Spinal cord (tissue), 10 donors: ENCODE data around the gene IGFBP4. TPM values are rescaled to one million over a fixed set of nuclear protein-coding genes. Genes with fewer than 3 reads are reported as not detected.

ENCODE experiments used
- DNase-seq, 6 donors: peaks; one replicate each; pipeline versions ENCODE4 v3.0.0 to v3.0.0-alpha.2; 2013 to 2015; ENCODE audit warnings: low spot score in 6 of 6, low read depth in 4 of 6
- H3K27ac ChIP-seq: one replicate; pipeline ENCODE4 v1.5.1; 2013; ENCODE audit warnings: low read depth, low read length, control low read depth
- H3K27me3 ChIP-seq: one replicate; pipeline ENCODE4 v1.6.1; 2013; ENCODE audit warnings: low read length; ENCODE audit not compliant: control insufficient read depth, insufficient read depth
- H3K36me3 ChIP-seq: one replicate; pipeline ENCODE4 v1.6.1; 2013; ENCODE audit warnings: low read length; ENCODE audit not compliant: control insufficient read depth, insufficient read depth
- H3K4me1 ChIP-seq: one replicate; pipeline ENCODE4 v1.6.1; 2013; ENCODE audit warnings: low read length; ENCODE audit not compliant: control insufficient read depth, insufficient read depth
- H3K4me3 ChIP-seq: one replicate; pipeline ENCODE4 v1.5.1; 2013; ENCODE audit warnings: low read depth, low read length, control low read depth
- H3K9me3 ChIP-seq: one replicate; pipeline ENCODE4 v1.6.1; 2013; ENCODE audit warnings: low read length; ENCODE audit not compliant: control insufficient read depth, insufficient read depth
- WGBS: methylation state at CpG from one replicate; pipeline ENCODE4 v1.1.5; 2013; ENCODE audit warnings: missing lambda C conversion rate; ENCODE audit not compliant: insufficient coverage; 5-methylcytosine and 5-hydroxymethylcytosine counted together
- polyA plus RNA-seq, 2 donors: library from polyadenylated mRNA; unstranded; fragments of 120-200 nt; gene quantifications; one replicate each; pipeline ENCODE4 v1.2.1, GENCODE V29; 2013; ENCODE audit not compliant: insufficient read length in 2 of 2
- total RNA-seq, 2 donors: library from RNA; depleted of rRNA in 1 of 2; stranded (reverse); fragments of 120-200 nt in 1 of 2; fragments of >200 nt in 1 of 2; gene quantifications; one replicate each; pipeline versions ENCODE4 v1.2.3 to v1.2.4, GENCODE V29; 2013 to 2014
- donor health status: healthy.

Gene IGFBP4
- total and polyA plus RNA-seq, 4 donors: 53.1 to 110 (median 83.0) TPM

- no peak overlapping the region for H3K4me3 ChIP-seq
- no peaks in the 10 kb centered on the region for H3K27me3 ChIP-seq
- peaks cover 23% of the 10 kb centered on the region for H3K36me3 ChIP-seq
- WGBS: 88% methylated on average over 5 of the region's 7 CpGs
- no peak overlapping the region for H3K27ac ChIP-seq
- peaks cover 20% of the 10 kb centered on the region for H3K4me1 ChIP-seq
- no peaks in the 10 kb centered on the region for H3K9me3 ChIP-seq
- no peak for DNase-seq
Observed at GRCh38 chr17:40452216-40452787, 9.1 kb downstream of the IGFBP4 start.

- Histone ChIP-seq H3K27me3 (peaks cover 3% of the 10 kb centered on the region), H3K36me3 (peaks cover 24% of the 10 kb centered on the region), H3K27ac (no peak overlapping the region), H3K9me3 (no peaks in the 10 kb centered on the region), H3K4me1 (peaks cover 18% of the 10 kb centered on the region), H3K4me3 (no peak overlapping the region)
- 89% methylated on average over 11 of the region's 15 CpGs for WGBS
- no peak for DNase-seq
Observed at GRCh38 chr17:40452921-40453378, 9.7 kb downstream of the IGFBP4 start.

DNA sequence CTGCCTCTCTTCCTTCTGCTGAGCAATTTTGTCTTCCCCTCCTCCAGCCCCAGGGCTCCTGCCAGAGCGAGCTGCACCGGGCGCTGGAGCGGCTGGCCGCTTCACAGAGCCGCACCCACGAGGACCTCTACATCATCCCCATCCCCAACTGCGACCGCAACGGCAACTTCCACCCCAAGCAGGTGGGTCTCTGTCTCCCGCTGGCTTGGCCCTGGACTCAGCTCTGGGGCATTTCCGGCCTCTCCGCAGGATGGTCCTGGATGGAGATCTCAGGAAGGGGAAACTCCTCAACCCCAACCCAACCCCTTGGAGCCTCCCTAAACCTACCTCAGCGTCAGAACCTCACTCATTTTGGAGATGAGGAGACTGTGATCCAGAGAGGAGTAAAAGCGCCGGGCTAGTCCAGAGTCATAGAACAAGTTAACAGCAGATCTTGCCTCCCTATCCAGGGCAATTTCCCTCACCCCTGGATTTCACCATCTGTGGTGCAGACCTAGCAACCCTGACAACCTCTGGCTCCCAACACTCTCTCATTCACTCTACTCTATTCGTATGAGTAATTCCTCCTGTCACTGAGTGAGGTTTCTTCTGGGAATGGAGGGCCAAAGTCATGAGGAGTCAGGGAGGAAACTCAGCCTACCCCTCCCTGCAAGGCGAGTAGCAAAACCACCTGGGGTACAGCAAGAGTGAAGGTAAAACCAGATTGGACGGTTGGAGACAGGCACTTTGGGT lies 10.8 kb downstream of the IGFBP4 start:
- no peak overlapping the region for H3K27ac ChIP-seq
- no peaks in the 10 kb centered on the region for H3K9me3 ChIP-seq
- H3K4me1 ChIP-seq: peaks cover 23% of the 10 kb centered on the region
- H3K27me3 ChIP-seq: peaks cover 3% of the 10 kb centered on the region
- H3K4me3 ChIP-seq: no peak overlapping the region
- H3K36me3 ChIP-seq: peaks cover 24% of the 10 kb centered on the region
- DNase-seq: no peak
- 96% methylated on average over 12 of the region's 19 CpGs for WGBS

DNA sequence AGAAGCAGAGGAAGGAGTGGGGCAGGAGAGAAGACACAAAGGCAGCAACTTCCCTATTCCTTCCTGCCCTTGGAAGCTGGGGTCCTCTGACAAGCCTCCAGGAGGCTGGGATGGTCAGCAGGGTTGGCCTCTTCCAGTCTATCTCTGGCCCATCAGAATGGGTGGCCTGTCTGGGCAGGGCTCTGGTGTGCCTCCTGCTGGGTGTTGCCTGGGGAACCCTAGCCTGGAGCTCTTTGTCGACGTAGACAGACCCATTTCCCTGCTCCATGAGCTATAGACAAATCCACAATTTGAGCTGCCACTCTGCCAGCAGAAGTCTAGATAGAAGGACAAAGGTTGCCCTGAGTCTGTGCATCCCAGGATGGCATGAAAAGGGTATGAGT lies 11.4 kb downstream of the IGFBP4 start:
- no peak for DNase-seq
- WGBS: no CpG with 5 or more reads among the region's 2 CpGs
- H3K4me1 ChIP-seq: peaks cover 27% of the 10 kb centered on the region
- H3K9me3 ChIP-seq: no peaks in the 10 kb centered on the region
- H3K36me3 ChIP-seq: peaks cover 24% of the 10 kb centered on the region
- H3K4me3 ChIP-seq: no peak overlapping the region
- no peak overlapping the region for H3K27ac ChIP-seq
- H3K27me3 ChIP-seq: peaks cover 3% of the 10 kb centered on the region

- no peak overlapping the region for H3K4me3 ChIP-seq
- WGBS: 91% methylated on average over 15 of the region's 16 CpGs
- H3K27me3 ChIP-seq: peaks cover 3% of the 10 kb centered on the region
- no peaks in the 10 kb centered on the region for H3K9me3 ChIP-seq
- no peak for DNase-seq
- peaks cover 38% of the 10 kb centered on the region for H3K4me1 ChIP-seq
- H3K27ac ChIP-seq: no peak overlapping the region
- peaks cover 24% of the 10 kb centered on the region for H3K36me3 ChIP-seq
Observed at GRCh38 chr17:40456396-40456951, 13.2 kb downstream of the IGFBP4 start.

- Histone ChIP-seq H3K9me3 (no peaks in the 10 kb centered on the region), H3K27ac (peak overlapping the region; percentile 68)
- WGBS: 90% methylated on average over 2 of the region's 3 CpGs
Observed at GRCh38 chr17:40457369-40457768, 14.1 kb downstream of the IGFBP4 start.

DNA sequence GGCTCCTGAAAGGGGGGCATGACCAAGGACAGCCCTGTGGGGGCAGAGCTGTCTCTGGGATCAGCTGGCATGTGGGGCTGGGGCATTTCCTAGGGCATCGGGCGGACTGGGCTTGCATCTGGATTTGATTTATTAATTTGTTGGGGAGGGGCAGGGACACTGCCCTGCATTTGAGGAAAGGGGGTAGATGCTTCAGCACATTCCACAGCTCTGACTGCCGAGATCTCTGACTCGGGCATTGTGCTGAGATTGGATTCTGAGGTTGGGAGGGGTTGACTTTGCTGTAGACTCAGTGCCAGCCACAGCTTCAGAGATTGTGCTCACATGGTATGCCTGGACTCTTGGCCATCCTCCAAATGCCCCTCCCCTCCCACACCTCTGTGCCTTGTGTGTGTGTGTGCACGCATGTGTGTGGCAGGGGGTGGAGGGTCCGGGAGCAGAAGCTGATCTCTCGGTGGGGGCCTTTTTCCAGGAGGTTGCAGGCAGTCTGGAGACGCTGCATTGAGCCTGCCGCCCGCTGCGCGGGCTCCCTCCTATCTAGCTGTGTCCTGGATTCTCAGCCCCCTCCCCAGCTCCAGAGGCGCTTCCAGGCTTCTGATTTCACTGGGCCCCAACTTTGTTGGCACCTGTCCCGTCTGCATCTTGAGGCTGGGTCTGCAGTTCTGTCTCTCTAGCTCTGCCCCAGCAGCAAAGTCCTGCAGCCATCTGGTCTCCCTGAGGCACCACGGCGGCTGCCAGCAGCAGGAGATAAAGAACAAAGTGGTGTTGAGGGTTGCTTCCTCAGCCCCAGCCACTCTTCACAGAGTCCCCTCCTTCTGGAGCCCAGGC lies 14.9 kb downstream of the IGFBP4 start:
- H3K9me3 ChIP-seq: no peaks in the 10 kb centered on the region
- H3K4me3 ChIP-seq: no peak overlapping the region
- peaks cover 16% of the 10 kb centered on the region for H3K36me3 ChIP-seq
- 23% methylated on average over 10 of the region's 16 CpGs for WGBS
- peak overlapping the region; percentile 68 for H3K27ac ChIP-seq
- peaks cover 54% of the 10 kb centered on the region for H3K4me1 ChIP-seq
- DNase-seq: peak in 2 of 6 donors; percentile 66 to 75
- peaks cover 3% of the 10 kb centered on the region for H3K27me3 ChIP-seq

More at GRCh38 chr17:40457369-40457768, 14.1 kb downstream of the IGFBP4 start:
- Histone ChIP-seq H3K4me1 (peaks cover 46% of the 10 kb centered on the region), H3K36me3 (peaks cover 23% of the 10 kb centered on the region), H3K4me3 (no peak overlapping the region), H3K27me3 (peaks cover 3% of the 10 kb centered on the region)
- DNase-seq: no peak

- WGBS: 94% methylated on average over 10 of the region's 12 CpGs
- H3K27me3 ChIP-seq: peaks cover 3% of the 10 kb centered on the region
- H3K27ac ChIP-seq: peak overlapping the region; percentile 68
- peaks cover 10% of the 10 kb centered on the region for H3K36me3 ChIP-seq
- no peaks in the 10 kb centered on the region for H3K9me3 ChIP-seq
- H3K4me1 ChIP-seq: peaks cover 61% of the 10 kb centered on the region
- no peak overlapping the region for H3K4me3 ChIP-seq
- no peak for DNase-seq
Observed at GRCh38 chr17:40458851-40459482, 15.7 kb downstream of the IGFBP4 start.
